Liver (tissue), 9 donors: ENCODE data around the gene TGM3. TPM values are rescaled to one million over a fixed set of nuclear protein-coding genes. Genes with fewer than 3 reads are reported as not detected.

ENCODE experiments used
- DNase-seq: peaks from one replicate; pipeline ENCODE4 v3.0.0-alpha.2; 2017; ENCODE audit warnings: low spot score
- H3K27ac ChIP-seq, 2 donors: one replicate each; pipeline ENCODE4 v1.7.0; 2013; ENCODE audit warnings: inconsistent platforms in 2 of 2, low read length in 2 of 2, control low read depth in 1 of 2, low read depth in 1 of 2, mild to moderate bottlenecking in 1 of 2
- H3K27me3 ChIP-seq, 4 donors: one replicate each; pipeline versions ENCODE4 v1.6.1 to v1.7.0; 2013; ENCODE audit warnings: low read length in 3 of 4, inconsistent platforms in 1 of 4, mild to moderate bottlenecking in 1 of 4, moderate library complexity in 1 of 4; ENCODE audit not compliant: control insufficient read depth in 4 of 4, insufficient read depth in 4 of 4
- H3K36me3 ChIP-seq, 4 donors: one replicate each; pipeline versions ENCODE4 v1.6.1 to v1.7.0; 2013; ENCODE audit warnings: low read length in 3 of 4, mild to moderate bottlenecking in 3 of 4, low read depth in 1 of 4, moderate library complexity in 1 of 4; ENCODE audit not compliant: control insufficient read depth in 4 of 4, insufficient read depth in 3 of 4
- H3K4me1 ChIP-seq, 4 donors: one replicate each; pipeline versions ENCODE4 v1.6.1 to v1.7.0; 2013; ENCODE audit warnings: low read length in 3 of 4, mild to moderate bottlenecking in 3 of 4, moderate library complexity in 1 of 4; ENCODE audit not compliant: control insufficient read depth in 4 of 4, insufficient read depth in 4 of 4
- H3K4me3 ChIP-seq, 3 donors: one replicate each; pipeline versions ENCODE4 v1.6.1 to v1.7.0; 2013; ENCODE audit warnings: low read length in 3 of 3, control low read depth in 1 of 3, low read depth in 1 of 3, mild to moderate bottlenecking in 1 of 3
- H3K9ac ChIP-seq, 2 donors: one replicate each; pipeline ENCODE4 v1.7.0; 2013; ENCODE audit warnings: low read length in 2 of 2, mild to moderate bottlenecking in 2 of 2, moderate library complexity in 2 of 2, control low read depth in 1 of 2, low read depth in 1 of 2
- H3K9me3 ChIP-seq, 4 donors: one replicate each; pipeline versions ENCODE4 v1.6.1 to v1.7.0; 2013; ENCODE audit warnings: low read length in 3 of 4; ENCODE audit not compliant: control insufficient read depth in 4 of 4
- EGR1 ChIP-seq, 2 donors: IDR thresholded peaks; 2 replicates each; pipeline ENCODE4 v1.6.1; 2016 to 2018; ENCODE audit warnings: antibody characterized with exemption in 2 of 2, low read depth in 2 of 2
- FOXA2 ChIP-seq: IDR thresholded peaks from 2 replicates; pipeline ENCODE4 v1.6.1; 2016; ENCODE audit warnings: antibody characterized with exemption
- GABPA ChIP-seq, 2 donors: IDR thresholded peaks in 1 of 2; conservative IDR thresholded peaks in 1 of 2; 2 replicates each; pipeline ENCODE4 v1.6.1; 2016; ENCODE audit warnings: antibody characterized with exemption in 2 of 2, mild to moderate bottlenecking in 1 of 2, moderate library complexity in 1 of 2
- HNF4A ChIP-seq, 2 donors: conservative IDR thresholded peaks; 2 replicates each; pipeline ENCODE4 v1.6.1; 2016; ENCODE audit warnings: antibody characterized with exemption in 2 of 2, mild to moderate bottlenecking in 2 of 2
- JUND ChIP-seq, 2 donors: IDR thresholded peaks; 2 replicates each; pipeline ENCODE4 v1.6.1; 2016; ENCODE audit warnings: antibody characterized with exemption in 2 of 2
- RXRA ChIP-seq, 2 donors: IDR thresholded peaks; 2 replicates each; pipeline ENCODE4 v1.6.1; 2017 to 2018; ENCODE audit warnings: antibody characterized with exemption in 2 of 2, mild to moderate bottlenecking in 1 of 2
- SP1 ChIP-seq: IDR thresholded peaks from 2 replicates; pipeline ENCODE4 v1.6.1; 2018; ENCODE audit warnings: antibody characterized with exemption, mild to moderate bottlenecking
- YY1 ChIP-seq: IDR thresholded peaks from 2 replicates; pipeline ENCODE4 v1.6.1; 2016; ENCODE audit warnings: antibody characterized with exemption, mild to moderate bottlenecking
- WGBS: extraction: QIAGEN DNeasy Blood & Tissue Kit; methylation state at CpG from one replicate; pipeline ENCODE4 v1.1.7; 2013; 5-methylcytosine and 5-hydroxymethylcytosine counted together
- polyA plus RNA-seq, 2 donors: library from polyadenylated mRNA; stranded (reverse) in 1 of 2; unstranded in 1 of 2; fragments of 200-250 nt in 1 of 2; fragments of >200 nt in 1 of 2; fragmentation: Nextera tagmentation in 1 of 2; extraction: Ambion mirVana in 1 of 2; gene quantifications; one replicate each; pipeline versions ENCODE4 v1.2.1 to v1.2.3, GENCODE V29; 2013 to 2015
- total RNA-seq, 2 donors: library from RNA; depleted of rRNA; stranded (reverse); fragments of >200 nt; gene quantifications; one replicate each; pipeline ENCODE4 v1.2.3, GENCODE V29; 2014
- TF ChIP-seq, protein P1 (sequence below): IDR thresholded peaks from 2 replicates; pipeline ENCODE4 v1.6.1; 2016; ENCODE audit warnings: antibody characterized with exemption
- TF ChIP-seq, protein P2 (sequence below): fragments of 150-350 bp; IDR thresholded peaks from 2 replicates; pipeline ENCODE4 v1.5.1; 2017; ENCODE audit warnings: improper control_type of control experiment, low read depth, low read length; ENCODE audit not compliant: missing input control
- TF ChIP-seq, protein P3 (sequence below): IDR thresholded peaks from 2 replicates; pipeline ENCODE4 v1.6.1; 2016; ENCODE audit warnings: antibody characterized with exemption
- donor health status: healthy.
- donor health status: healthy.
- donor health status: healthy.
- donor health status: healthy.
- donor health status: healthy.

Gene TGM3
- total and polyA plus RNA-seq, 4 donors = 0.05 to 0.28 (median 0.08) TPM; not detected in 1

DNA sequence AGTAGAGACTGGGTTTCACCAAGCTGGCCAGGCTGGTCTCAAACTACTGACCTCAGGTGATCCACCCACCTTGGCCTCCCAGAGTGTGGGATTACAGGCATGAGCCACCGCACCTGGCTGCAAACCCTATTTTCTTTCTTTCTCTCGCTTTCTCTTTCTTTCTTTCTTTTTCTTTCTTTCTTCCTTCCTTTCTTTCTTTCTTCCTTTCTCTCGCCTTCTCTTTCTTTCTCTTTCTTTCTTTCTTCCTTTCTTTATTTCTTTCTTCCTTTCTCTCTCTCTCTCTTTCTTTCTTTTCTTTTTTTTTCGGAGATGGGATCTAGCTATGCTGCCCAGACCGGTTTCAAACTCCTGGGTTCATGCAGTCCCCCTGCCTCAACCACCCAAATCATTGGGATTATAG, 47.0 kb upstream of the TGM3 start:
- WGBS = 88% methylated on average over 5 of the region's 5 CpGs
- Histone ChIP-seq H3K4me3 (no peak overlapping the region), H3K36me3 (no peaks in the 10 kb centered on the region), H3K27me3 (no peaks in the 10 kb centered on the region), H3K27ac (no peak overlapping the region), H3K4me1 (no peaks in the 10 kb centered on the region), H3K9ac (no peak overlapping the region), H3K9me3 (no peaks in the 10 kb centered on the region)
- no peak for DNase-seq
- TF ChIP-seq RXRA (IDR thresholded peaks at IDR 0.05) = no peak
- no peak for TF ChIP-seq YY1
- TF ChIP-seq JUND (IDR thresholded peaks at IDR 0.05) = no peak
- TF ChIP-seq, protein P1, sequence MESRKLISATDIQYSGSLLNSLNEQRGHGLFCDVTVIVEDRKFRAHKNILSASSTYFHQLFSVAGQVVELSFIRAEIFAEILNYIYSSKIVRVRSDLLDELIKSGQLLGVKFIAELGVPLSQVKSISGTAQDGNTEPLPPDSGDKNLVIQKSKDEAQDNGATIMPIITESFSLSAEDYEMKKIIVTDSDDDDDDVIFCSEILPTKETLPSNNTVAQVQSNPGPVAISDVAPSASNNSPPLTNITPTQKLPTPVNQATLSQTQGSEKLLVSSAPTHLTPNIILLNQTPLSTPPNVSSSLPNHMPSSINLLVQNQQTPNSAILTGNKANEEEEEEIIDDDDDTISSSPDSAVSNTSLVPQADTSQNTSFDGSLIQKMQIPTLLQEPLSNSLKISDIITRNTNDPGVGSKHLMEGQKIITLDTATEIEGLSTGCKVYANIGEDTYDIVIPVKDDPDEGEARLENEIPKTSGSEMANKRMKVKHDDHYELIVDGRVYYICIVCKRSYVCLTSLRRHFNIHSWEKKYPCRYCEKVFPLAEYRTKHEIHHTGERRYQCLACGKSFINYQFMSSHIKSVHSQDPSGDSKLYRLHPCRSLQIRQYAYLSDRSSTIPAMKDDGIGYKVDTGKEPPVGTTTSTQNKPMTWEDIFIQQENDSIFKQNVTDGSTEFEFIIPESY = no peak
- TF ChIP-seq, protein P2, sequence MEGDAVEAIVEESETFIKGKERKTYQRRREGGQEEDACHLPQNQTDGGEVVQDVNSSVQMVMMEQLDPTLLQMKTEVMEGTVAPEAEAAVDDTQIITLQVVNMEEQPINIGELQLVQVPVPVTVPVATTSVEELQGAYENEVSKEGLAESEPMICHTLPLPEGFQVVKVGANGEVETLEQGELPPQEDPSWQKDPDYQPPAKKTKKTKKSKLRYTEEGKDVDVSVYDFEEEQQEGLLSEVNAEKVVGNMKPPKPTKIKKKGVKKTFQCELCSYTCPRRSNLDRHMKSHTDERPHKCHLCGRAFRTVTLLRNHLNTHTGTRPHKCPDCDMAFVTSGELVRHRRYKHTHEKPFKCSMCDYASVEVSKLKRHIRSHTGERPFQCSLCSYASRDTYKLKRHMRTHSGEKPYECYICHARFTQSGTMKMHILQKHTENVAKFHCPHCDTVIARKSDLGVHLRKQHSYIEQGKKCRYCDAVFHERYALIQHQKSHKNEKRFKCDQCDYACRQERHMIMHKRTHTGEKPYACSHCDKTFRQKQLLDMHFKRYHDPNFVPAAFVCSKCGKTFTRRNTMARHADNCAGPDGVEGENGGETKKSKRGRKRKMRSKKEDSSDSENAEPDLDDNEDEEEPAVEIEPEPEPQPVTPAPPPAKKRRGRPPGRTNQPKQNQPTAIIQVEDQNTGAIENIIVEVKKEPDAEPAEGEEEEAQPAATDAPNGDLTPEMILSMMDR = no peak

DNA sequence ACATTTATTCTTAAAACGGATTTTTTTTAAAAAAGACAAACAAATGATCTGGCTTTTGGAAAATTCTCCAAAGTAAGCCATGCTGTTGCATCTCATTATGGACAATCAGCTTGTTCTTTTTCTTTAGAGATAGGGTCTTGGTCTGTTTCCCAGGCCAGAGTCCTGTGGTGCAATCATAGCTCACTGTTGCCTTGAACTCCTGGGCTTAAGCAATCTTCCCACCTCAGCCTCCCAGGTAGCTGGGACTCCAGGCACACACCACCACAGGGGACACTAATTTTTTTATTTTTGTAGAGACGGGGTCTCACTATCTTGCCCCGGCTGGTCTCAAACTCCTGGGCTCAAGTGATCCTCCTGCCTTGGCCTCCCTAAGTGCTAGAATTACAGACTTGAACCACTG, 45.9 kb upstream of the TGM3 start:
- 64% methylated on average over 3 of the region's 3 CpGs for WGBS
- DNase-seq = no peak
- Histone ChIP-seq H3K4me3 (no peak overlapping the region), H3K4me1 (no peaks in the 10 kb centered on the region), H3K27ac (no peak overlapping the region), H3K9ac (no peak overlapping the region), H3K9me3 (no peaks in the 10 kb centered on the region), H3K36me3 (no peaks in the 10 kb centered on the region), H3K27me3 (no peaks in the 10 kb centered on the region)
- TF ChIP-seq RXRA (IDR thresholded peaks at IDR 0.05) (peak in 1 of 2 donors; percentile 15), GABPA (IDR thresholded peaks at IDR 0.05 in 1 of 2, conservative IDR thresholded peaks at IDR 0.05 in 1 of 2) (no peak), FOXA2 (no peak), SP1 (no peak), HNF4A (conservative IDR thresholded peaks at IDR 0.05) (peak; percentile 17 to 27), EGR1 (IDR thresholded peaks at IDR 0.05; ENCODE audit: low read depth in 2 of 2) (no peak)
- TF ChIP-seq, protein P2 = no peak
- TF ChIP-seq, protein P3, sequence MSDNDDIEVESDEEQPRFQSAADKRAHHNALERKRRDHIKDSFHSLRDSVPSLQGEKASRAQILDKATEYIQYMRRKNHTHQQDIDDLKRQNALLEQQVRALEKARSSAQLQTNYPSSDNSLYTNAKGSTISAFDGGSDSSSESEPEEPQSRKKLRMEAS = no peak
- TF ChIP-seq, protein P1 = no peak
